Femur (tissue), 1 donor: Measurements from ENCODE around the gene KRT86.
"Not testable (repeated sequence)": the region's sequence is repeated elsewhere in the genome, so short reads cannot be mapped to it uniquely, and the experiment has no call there.

Experiments
- DNase-seq: peaks from one replicate; pipeline ENCODE4 v3.0.0-alpha.2; 2017

Gene KRT86

DNA sequence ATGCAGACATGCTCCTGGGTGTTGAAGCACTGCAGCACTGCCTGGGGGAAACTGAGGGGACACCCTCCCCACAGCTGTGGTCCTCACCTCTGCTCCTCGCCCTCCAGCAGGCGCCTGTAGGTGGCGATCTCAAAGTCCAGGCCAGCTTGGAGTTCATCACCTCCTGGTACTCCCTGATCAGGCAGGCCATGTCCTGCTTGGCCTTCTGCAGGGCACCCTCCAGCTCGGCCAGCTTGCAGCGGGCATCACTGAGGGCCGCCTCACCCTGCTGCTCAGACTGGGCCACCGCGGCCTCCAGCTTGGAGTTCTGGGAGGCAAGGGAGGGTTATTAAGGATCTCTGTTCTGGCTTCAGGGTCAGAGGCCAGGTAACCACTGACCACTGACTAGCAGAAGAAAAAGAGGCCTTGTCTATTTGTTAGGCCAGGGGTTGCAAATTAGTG, 22.2 kb upstream of the KRT86 start:
- DNase-seq = not testable (repeated sequence)

DNA sequence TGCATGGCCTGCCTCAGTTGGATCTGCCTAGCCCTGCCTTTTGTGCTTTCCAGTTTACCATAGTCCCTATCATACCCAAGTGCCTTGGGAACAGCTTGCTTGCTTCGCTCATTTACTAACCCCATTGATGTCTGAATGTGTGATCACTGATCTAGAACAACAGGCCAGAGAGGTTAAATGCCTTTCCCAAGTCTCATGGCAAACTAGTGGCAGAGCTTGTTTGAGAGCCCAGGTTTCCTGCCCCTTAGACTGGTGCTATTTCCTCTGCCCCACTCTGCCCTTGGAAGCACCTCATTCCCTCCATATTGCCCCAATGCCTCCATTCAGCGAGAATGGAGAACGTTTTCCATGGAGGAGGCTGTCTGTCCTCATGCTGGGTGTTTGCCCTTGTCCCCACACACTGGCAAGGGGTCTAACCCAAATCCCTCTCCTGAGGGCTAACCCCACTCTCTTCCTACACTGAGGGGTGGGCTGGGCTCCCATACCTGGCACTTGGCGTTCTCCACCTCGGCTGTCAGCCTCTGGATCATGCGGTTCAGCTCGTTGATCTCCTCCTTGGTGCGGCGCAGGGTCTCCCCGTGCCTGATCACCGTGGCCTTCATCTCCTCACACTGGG, 21.6 kb upstream of the KRT86 start:
- DNase-seq = no peak

GRCh38 chr12:52253391-52254179, 20.9 kb upstream of the KRT86 start:
- no peak for DNase-seq

GRCh38 chr12:52254180-52254964, 20.1 kb upstream of the KRT86 start:
- no peak for DNase-seq

GRCh38 chr12:52254965-52255751, 19.3 kb upstream of the KRT86 start:
- no peak for DNase-seq

GRCh38 chr12:52255926-52256583, 18.4 kb upstream of the KRT86 start:
- peak; percentile 10 for DNase-seq

GRCh38 chr12:52256584-52256935, 17.9 kb upstream of the KRT86 start:
- DNase-seq = no peak

DNA sequence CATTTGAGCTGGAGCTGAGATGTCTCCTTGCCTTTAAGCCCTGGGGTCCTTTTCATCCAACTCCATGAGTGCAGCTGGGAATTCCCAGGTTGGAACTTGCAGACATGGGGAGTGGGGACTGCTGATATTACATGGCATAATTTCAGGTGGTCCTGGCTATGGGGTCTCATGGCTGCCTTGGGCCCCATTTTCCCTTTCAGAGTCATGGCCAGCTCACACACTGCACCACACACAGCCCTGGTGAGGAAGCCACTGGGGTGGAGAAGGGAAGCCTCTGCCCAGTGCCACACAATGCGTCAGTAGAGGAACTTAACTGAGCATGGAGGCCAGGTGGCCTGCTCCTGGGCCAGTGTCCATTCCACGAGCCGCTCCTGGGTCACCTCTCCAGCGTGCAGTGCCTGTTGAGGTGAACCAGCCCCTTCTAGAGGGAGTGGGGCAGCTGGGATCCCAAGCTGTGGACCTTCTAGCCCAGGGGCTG, 17.3 kb upstream of the KRT86 start:
- peak; percentile 10 for DNase-seq

- not testable (repeated sequence) for DNase-seq
Measured at GRCh38 chr12:52257922-52258321, 16.5 kb upstream of the KRT86 start.

GRCh38 chr12:52258335-52258901, 16.0 kb upstream of the KRT86 start:
- DNase-seq = peak; percentile 58

GRCh38 chr12:52259657-52260243, 14.7 kb upstream of the KRT86 start:
- DNase-seq = peak; percentile 12

DNA sequence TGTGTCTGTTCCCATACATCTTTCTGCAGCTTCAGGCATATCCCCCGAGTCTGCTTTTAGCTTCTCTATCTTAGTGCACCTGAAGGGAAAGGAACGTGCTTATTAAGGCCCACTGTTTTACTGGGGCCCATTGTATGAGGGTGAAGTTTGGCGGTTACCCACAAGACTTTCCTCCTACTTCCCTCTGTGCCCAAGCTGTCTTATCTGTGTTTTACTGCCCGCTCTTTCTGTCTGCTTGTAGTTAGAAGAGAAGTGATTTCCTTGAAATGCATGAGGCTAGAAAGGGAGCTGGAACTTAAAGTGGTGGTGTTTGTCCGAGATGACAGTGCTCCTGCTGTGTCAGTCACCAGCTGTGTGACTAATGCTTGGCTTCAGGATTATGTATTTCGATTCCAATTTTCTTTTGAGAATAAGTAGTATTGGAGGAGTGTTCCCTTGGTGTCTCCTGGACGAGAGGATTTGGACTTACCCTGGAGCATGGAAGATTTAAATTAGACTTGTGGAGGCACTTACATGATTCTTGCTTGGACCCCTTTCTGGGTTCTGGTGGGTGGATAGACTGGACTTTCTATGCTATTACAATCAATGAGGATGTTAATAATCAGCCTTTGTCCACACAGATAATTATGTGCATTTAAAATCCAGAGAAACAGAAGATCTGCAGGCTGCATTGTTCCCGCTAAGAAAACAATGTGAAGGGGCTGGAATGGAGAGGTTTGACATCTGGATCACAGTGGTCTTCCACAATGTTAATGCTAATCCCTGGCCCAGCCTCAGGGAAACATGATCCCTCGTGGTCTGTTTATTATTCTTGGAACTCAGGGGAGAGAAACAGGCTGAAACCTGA, 13.9 kb upstream of the KRT86 start:
- DNase-seq = no peak

DNA sequence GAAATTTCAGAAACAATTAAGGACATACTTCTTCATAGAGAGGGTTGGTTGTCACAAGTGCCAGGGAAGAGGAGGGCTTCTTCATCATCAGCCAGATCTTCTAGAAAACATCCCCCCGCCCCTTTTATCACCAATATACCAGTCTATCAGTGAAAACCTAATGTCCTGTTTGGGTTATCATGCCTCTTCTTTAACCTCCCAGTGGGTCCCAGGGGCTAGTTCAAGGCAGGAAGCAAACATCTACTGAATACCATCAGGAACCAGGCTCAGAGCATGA, 13.3 kb upstream of the KRT86 start:
- no peak for DNase-seq

DNA sequence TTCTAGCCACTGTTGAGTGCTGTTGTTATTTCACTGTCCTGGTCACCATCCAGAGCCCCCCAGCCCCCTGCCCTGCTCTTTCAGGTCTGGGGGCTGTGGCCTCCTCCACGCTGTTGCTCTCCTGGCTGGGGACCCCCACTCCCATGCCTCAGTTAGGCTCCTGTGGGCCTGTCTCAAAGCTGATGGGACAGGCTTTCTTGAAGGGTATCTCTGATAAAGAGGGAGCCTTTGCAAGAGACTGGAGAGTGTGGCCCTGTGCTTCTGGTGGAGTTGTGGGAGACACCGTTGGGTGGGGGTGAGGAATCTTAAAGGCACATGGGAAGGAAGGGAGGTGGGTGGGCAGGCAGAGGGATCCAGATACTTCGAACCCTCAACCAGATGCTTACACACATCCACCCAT, 12.2 kb upstream of the KRT86 start:
- DNase-seq = no peak

DNA sequence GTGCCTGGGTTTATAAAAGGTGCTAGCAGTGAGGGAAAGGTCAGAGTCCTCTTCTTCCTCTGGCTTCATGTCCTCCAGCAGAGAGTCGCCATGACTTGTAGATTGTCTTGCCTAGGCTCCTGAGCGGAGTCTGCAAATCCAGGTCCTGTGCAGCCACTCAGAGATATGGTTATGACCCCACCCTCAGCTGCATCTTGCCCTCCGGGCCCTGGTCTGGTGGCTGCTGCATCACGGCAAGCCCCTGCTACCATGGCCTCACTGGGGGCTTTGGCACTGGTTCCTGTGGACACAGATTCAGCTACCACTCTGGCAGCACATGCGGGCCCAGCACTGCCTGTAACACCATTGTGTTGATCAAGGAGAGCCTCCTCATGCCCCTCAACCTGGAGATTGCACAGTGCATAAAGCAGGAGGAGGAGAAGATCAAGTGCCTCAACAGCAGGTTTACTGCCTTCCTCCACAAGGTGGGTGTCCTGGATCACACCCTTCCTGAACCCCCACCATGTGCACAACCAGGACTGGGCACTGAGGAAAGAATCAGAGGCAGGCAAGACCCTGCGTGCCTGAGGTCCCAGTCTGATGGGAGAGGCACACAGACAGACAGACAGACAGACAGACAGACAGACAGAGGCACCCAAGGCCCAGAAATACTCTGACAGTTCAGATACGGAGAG, 10.5 kb upstream of the KRT86 start:
- no peak for DNase-seq

- DNase-seq = no peak
Measured at GRCh38 chr12:52264435-52264825, 10.0 kb upstream of the KRT86 start.

DNA sequence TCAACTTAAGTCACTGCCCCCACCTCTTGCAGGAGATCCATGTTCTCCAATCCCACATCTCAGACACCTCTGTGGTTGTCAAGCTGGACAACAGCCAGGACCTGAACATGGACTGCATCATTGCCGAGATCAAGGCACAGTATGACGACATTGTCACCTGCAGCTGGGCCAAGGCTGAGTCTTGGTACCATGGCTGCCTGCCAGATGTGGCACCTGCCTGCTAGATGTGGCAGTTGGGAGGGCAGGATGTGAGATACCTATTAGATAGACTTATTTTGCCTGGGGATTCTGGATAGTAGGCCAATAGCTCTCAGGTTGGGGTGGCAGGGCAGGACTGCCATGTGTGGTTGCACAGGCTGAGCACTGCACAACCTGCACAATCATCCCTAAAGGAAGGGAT, 7.9 kb upstream of the KRT86 start:
- no peak for DNase-seq

DNA sequence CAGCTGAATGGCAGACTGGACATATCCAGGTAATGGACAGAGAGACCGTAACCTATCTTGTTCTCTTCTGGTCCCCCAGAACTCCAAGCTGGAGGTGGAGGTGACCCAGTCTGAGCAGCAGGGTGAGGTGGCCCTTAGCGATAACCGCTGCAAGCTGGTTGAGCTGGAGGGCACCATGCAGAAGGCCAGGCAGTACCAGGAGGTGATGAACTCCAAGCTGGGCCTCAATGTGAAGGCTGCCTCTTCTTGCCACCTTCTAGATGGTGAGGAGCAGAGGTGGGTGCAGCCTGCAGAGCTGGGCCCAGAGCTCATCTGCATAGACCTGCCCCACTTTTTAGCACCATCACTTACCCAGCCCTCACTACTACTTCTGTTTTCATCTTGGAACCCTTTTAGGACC, 7.2 kb upstream of the KRT86 start:
- no peak for DNase-seq

DNA sequence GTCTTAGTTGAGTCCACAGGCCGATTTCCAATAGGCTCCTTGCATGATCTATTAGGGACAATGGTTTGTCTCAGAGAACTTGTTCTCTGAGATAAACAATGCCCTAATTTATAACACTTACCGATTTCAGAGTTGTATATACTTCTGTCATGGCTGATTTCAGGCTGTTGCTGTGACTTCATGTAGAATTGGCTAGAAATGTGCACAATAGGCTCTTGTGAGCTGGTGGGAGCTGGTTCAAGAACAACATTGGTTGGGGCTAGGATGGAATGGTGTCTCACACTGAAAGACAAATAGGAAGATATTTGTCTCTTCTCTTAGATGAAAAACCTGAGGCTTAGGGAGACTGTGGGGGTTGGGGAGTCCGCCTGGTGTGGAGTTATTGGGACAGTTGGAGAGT, 6.7 kb upstream of the KRT86 start:
- DNase-seq = no peak

GRCh38 chr12:52268212-52268611, 6.2 kb upstream of the KRT86 start:
- no peak for DNase-seq
